SK-N-MC (cell line): Measurements from ENCODE around the gene IL1RN.
A peak's percentile ranks its signal among the peaks of the same experiment; 100 is the strongest.

ENCODE experiments used
- DNase-seq: peaks from one replicate; pipeline ENCODE4 v3.0.0-alpha.2; 2011; ENCODE audit warnings: low read depth, low spot score
- H3K27ac ChIP-seq: fragments of 200-600 bp; sonication (generic); 2 replicates; pipeline ENCODE4 v1.5.1; 2016; ENCODE audit warnings: mixed run types
- H3K36me3 ChIP-seq: fragments of 200-600 bp; sonication (generic); 2 replicates; pipeline ENCODE4 v1.6.1; 2017; ENCODE audit warnings: antibody characterized with exemption, low read length, mixed read lengths; ENCODE audit not compliant: insufficient read depth
- H3K4me3 ChIP-seq: fragments of 200-600 bp; sonication (generic); 2 replicates; pipeline ENCODE4 v1.5.1; 2016
- H3K9ac ChIP-seq: fragments of 200-600 bp; sonication (generic); 2 replicates; pipeline ENCODE4 v1.8.0; 2017; ENCODE audit warnings: mixed run types, mixed read lengths; ENCODE audit not compliant: insufficient read length
- H3K9me3 ChIP-seq: fragments of 200-600 bp; sonication (generic); 2 replicates; pipeline ENCODE4 v1.6.1; 2017; ENCODE audit warnings: low read depth, mild to moderate bottlenecking, antibody characterized with exemption, low read length, moderate library complexity, mixed read lengths
- EZH2 ChIP-seq: fragments of 200-600 bp; sonication (generic); IDR thresholded peaks from one replicate; pipeline ENCODE4 v1.6.1; 2017; ENCODE audit warnings: antibody characterized with exemption
- FOXP2 ChIP-seq: optimal IDR thresholded peaks from 2 replicates; pipeline ENCODE3; 2011; ENCODE audit warnings: mild to moderate bottlenecking, moderate library complexity; ENCODE audit not compliant: insufficient read depth; ENCODE audit errors: extremely low read length, control extremely low read depth
- POLR2AphosphoS5 ChIP-seq: IDR thresholded peaks from 2 replicates; pipeline ENCODE4 v1.6.1; 2012; ENCODE audit warnings: mild to moderate bottlenecking, low read depth, low read length, borderline replicate concordance

IL1RN gene

GRCh38 chr2:113138428-113139322 lies 11.3 kb downstream of the IL1RN start:
- Histone ChIP-seq H3K9me3 (no peaks in the 10 kb centered on the region), H3K27ac (no peak overlapping the region), H3K9ac (no peak overlapping the region), H3K36me3 (no peaks in the 10 kb centered on the region), H3K4me3 (no peak overlapping the region)
- DNase-seq = peak; percentile 30
- TF ChIP-seq EZH2 (no peak), FOXP2 (no peak), POLR2AphosphoS5 (no peak)

GRCh38 chr2:113141451-113141850 lies 14.1 kb downstream of the IL1RN start:
- H3K27ac ChIP-seq = no peak overlapping the region
- H3K4me3 ChIP-seq = no peak overlapping the region
- no peak for DNase-seq
- H3K9me3 ChIP-seq = no peaks in the 10 kb centered on the region
- H3K9ac ChIP-seq = no peak overlapping the region
- H3K36me3 ChIP-seq = no peaks in the 10 kb centered on the region
- TF ChIP-seq EZH2 (no peak), POLR2AphosphoS5 (no peak)

- H3K9me3 ChIP-seq = no peaks in the 10 kb centered on the region
- TF ChIP-seq POLR2AphosphoS5 = no peak
- TF ChIP-seq EZH2 = no peak
- no peak for TF ChIP-seq FOXP2
- no peak overlapping the region for H3K27ac ChIP-seq
- H3K4me3 ChIP-seq = no peak overlapping the region
- DNase-seq = no peak
- no peaks in the 10 kb centered on the region for H3K36me3 ChIP-seq
- no peak overlapping the region for H3K9ac ChIP-seq
Observed at GRCh38 chr2:113142290-113142689, 14.9 kb downstream of the IL1RN start.

- Histone ChIP-seq H3K36me3 (no peaks in the 10 kb centered on the region), H3K27ac (no peak overlapping the region), H3K9ac (no peak overlapping the region), H3K4me3 (no peak overlapping the region), H3K9me3 (no peaks in the 10 kb centered on the region)
- no peak for DNase-seq
- no peak for TF ChIP-seq FOXP2
- no peak for TF ChIP-seq EZH2
- no peak for TF ChIP-seq POLR2AphosphoS5
Observed at GRCh38 chr2:113144259-113144658, 16.9 kb downstream of the IL1RN start.

GRCh38 chr2:113148606-113149552 lies 21.5 kb downstream of the IL1RN start:
- Histone ChIP-seq H3K27ac (no peak overlapping the region), H3K4me3 (no peak overlapping the region), H3K9ac (no peak overlapping the region), H3K36me3 (no peaks in the 10 kb centered on the region), H3K9me3 (no peaks in the 10 kb centered on the region)
- DNase-seq = no peak
- TF ChIP-seq FOXP2 = no peak
- no peak for TF ChIP-seq EZH2
- TF ChIP-seq POLR2AphosphoS5 = no peak

GRCh38 chr2:113149553-113150257 lies 22.3 kb downstream of the IL1RN start:
- no peak for DNase-seq
- Histone ChIP-seq H3K4me3 (no peak overlapping the region), H3K27ac (no peak overlapping the region), H3K9me3 (no peaks in the 10 kb centered on the region), H3K9ac (no peak overlapping the region), H3K36me3 (no peaks in the 10 kb centered on the region)
- TF ChIP-seq POLR2AphosphoS5 (no peak), EZH2 (no peak), FOXP2 (no peak)

- Histone ChIP-seq H3K27ac (no peak overlapping the region), H3K9ac (no peak overlapping the region), H3K4me3 (no peak overlapping the region), H3K9me3 (no peaks in the 10 kb centered on the region), H3K36me3 (no peaks in the 10 kb centered on the region)
- no peak for TF ChIP-seq POLR2AphosphoS5
- no peak for TF ChIP-seq FOXP2
- TF ChIP-seq EZH2 = no peak
- DNase-seq = no peak
Observed at GRCh38 chr2:113150258-113150601, 22.8 kb downstream of the IL1RN start.

- no peaks in the 10 kb centered on the region for H3K36me3 ChIP-seq
- no peak for DNase-seq
- no peak overlapping the region for H3K27ac ChIP-seq
- H3K9me3 ChIP-seq = no peaks in the 10 kb centered on the region
- H3K4me3 ChIP-seq = no peak overlapping the region
- no peak for TF ChIP-seq FOXP2
- no peak overlapping the region for H3K9ac ChIP-seq
Observed at GRCh38 chr2:113155331-113155730, 27.9 kb downstream of the IL1RN start.
